A673 (cell line): ENCODE measurements around the gene IMMP2L.

Experiments used
- CTCF ChIP-seq: fragments of 300-800, 200-600 bp; sonication (generic); conservative IDR thresholded peaks from 2 replicates; pipeline ENCODE4 v1.5.1; 2017; ENCODE audit warnings: low read depth, mild to moderate bottlenecking, antibody characterized with exemption, low read length, moderate library complexity, mixed read lengths
- EZH2 ChIP-seq: fragments of 200-600 bp; sonication (generic); IDR thresholded peaks from 2 replicates; pipeline ENCODE4 v1.6.1; 2017; ENCODE audit warnings: borderline replicate concordance, low read depth, mild to moderate bottlenecking, mixed read lengths, antibody characterized with exemption, low read length; ENCODE audit not compliant: poor library complexity, severe bottlenecking

GRCh38 chr7:110988890-110989501 lies 573.3 kb downstream of the IMMP2L start:
- TF ChIP-seq CTCF = no peak
- TF ChIP-seq EZH2 = no peak
